ENCODE data around the gene YIF1B.
A peak's percentile ranks its signal among the peaks of the same experiment; 100 is the strongest.

GRCh38 chr19:38303517-38304351 is 12.0 kb downstream of the YIF1B start, which contains the start of gene C19orf33:
- TF ChIP-seq ZBTB7A (IDR thresholded peaks at IDR 0.05; ENCODE audit: low read depth) (peak; percentile 60; the same call in 1 of the 2 replicates), TAF1 (IDR thresholded peaks at IDR 0.05; ENCODE audit: low read depth) (no peak; the same call in 1 of the 2 replicates), EP300 (IDR thresholded peaks at IDR 0.05; ENCODE audit: borderline replicate concordance) (peak; percentile 54; the same call in 1 of the 2 replicates), YY1 (IDR thresholded peaks at IDR 0.05; ENCODE audit: low read depth) (peak; percentile 40; the same call in 1 of the 2 replicates)

Data from Ishikawa (cell line).